Measurements from ENCODE around the gene CNTN4.

DNA sequence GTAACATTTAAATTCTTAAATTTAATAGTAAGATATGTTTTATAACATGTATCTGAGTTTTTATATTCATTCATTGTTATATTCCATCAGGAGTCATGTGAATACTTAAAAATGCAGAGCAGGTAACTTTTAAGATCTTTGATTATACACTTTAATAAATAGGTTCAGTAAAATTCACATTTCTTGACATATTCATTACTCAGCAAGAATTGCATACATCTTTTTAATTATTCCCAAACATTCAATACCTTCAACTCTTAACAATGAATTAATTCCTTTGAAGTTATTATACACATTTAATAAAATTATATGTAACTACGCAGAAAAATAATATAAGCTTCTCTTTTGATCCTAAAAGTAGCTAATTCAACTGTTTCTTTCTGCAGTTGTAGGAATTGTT lies 105.4 kb downstream of the CNTN4 start:
- TF ChIP-seq, protein P1, sequence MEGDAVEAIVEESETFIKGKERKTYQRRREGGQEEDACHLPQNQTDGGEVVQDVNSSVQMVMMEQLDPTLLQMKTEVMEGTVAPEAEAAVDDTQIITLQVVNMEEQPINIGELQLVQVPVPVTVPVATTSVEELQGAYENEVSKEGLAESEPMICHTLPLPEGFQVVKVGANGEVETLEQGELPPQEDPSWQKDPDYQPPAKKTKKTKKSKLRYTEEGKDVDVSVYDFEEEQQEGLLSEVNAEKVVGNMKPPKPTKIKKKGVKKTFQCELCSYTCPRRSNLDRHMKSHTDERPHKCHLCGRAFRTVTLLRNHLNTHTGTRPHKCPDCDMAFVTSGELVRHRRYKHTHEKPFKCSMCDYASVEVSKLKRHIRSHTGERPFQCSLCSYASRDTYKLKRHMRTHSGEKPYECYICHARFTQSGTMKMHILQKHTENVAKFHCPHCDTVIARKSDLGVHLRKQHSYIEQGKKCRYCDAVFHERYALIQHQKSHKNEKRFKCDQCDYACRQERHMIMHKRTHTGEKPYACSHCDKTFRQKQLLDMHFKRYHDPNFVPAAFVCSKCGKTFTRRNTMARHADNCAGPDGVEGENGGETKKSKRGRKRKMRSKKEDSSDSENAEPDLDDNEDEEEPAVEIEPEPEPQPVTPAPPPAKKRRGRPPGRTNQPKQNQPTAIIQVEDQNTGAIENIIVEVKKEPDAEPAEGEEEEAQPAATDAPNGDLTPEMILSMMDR (IDR thresholded peaks at IDR 0.05; ENCODE audit: insufficient read depth, low read length) = no peak
- TF ChIP-seq POLR2AphosphoS5 (IDR thresholded peaks at IDR 0.05; ENCODE audit: low read depth) = no peak
- TF ChIP-seq SPI1 (IDR thresholded peaks at IDR 0.05; ENCODE audit: borderline replicate concordance, low read depth) = no peak
- TF ChIP-seq, protein P2, sequence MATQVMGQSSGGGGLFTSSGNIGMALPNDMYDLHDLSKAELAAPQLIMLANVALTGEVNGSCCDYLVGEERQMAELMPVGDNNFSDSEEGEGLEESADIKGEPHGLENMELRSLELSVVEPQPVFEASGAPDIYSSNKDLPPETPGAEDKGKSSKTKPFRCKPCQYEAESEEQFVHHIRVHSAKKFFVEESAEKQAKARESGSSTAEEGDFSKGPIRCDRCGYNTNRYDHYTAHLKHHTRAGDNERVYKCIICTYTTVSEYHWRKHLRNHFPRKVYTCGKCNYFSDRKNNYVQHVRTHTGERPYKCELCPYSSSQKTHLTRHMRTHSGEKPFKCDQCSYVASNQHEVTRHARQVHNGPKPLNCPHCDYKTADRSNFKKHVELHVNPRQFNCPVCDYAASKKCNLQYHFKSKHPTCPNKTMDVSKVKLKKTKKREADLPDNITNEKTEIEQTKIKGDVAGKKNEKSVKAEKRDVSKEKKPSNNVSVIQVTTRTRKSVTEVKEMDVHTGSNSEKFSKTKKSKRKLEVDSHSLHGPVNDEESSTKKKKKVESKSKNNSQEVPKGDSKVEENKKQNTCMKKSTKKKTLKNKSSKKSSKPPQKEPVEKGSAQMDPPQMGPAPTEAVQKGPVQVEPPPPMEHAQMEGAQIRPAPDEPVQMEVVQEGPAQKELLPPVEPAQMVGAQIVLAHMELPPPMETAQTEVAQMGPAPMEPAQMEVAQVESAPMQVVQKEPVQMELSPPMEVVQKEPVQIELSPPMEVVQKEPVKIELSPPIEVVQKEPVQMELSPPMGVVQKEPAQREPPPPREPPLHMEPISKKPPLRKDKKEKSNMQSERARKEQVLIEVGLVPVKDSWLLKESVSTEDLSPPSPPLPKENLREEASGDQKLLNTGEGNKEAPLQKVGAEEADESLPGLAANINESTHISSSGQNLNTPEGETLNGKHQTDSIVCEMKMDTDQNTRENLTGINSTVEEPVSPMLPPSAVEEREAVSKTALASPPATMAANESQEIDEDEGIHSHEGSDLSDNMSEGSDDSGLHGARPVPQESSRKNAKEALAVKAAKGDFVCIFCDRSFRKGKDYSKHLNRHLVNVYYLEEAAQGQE (IDR thresholded peaks at IDR 0.05; ENCODE audit: insufficient replicate concordance, low read depth) = no peak
- no peak for TF ChIP-seq GABPA (IDR thresholded peaks at IDR 0.05; ENCODE audit: low read depth)
